Embryonic facial prominence (tissue), 1 donor: ENCODE results near the gene MYO18A.
"Not testable (repeated sequence)": the region's sequence is repeated elsewhere in the genome, so short reads cannot be mapped to it uniquely, and the experiment has no call there.

ENCODE experiments used
- DNase-seq: peaks from one replicate; pipeline ENCODE4 v3.0.0-alpha.2; 2016; ENCODE audit errors: extremely low spot score

Gene MYO18A

GRCh38 chr17:29196769-29197515, 16.7 kb upstream of the MYO18A start:
- DNase-seq: no peak

- DNase-seq: no peak
Measured at GRCh38 chr17:29195465-29196081, 15.4 kb upstream of the MYO18A start.

GRCh38 chr17:29194669-29195068, 14.5 kb upstream of the MYO18A start:
- DNase-seq: no peak

GRCh38 chr17:29193146-29193545, 12.9 kb upstream of the MYO18A start:
- no peak for DNase-seq

- no peak for DNase-seq
Measured at GRCh38 chr17:29190592-29191207, 10.5 kb upstream of the MYO18A start.

- DNase-seq: no peak
Measured at GRCh38 chr17:29190039-29190438, 9.8 kb upstream of the MYO18A start.

GRCh38 chr17:29189355-29189754, 9.2 kb upstream of the MYO18A start:
- no peak for DNase-seq

- no peak for DNase-seq
Measured at GRCh38 chr17:29181226-29181625, 1.0 kb upstream of the MYO18A start.

- no peak for DNase-seq
Measured at GRCh38 chr17:29180788-29181160, 576 bp upstream of the MYO18A start.

GRCh38 chr17:29179232-29180033, 765 bp downstream of the MYO18A start:
- DNase-seq: no peak

- no peak for DNase-seq
Measured at GRCh38 chr17:29178750-29179231, 1.4 kb downstream of the MYO18A start.

- DNase-seq: no peak
Measured at GRCh38 chr17:29177871-29178749, 2.1 kb downstream of the MYO18A start.

GRCh38 chr17:29177541-29177870, 2.7 kb downstream of the MYO18A start:
- no peak for DNase-seq

GRCh38 chr17:29176558-29177351, 3.4 kb downstream of the MYO18A start:
- no peak for DNase-seq

GRCh38 chr17:29175349-29175748, 4.8 kb downstream of the MYO18A start:
- no peak for DNase-seq

GRCh38 chr17:29172589-29172988, 7.6 kb downstream of the MYO18A start:
- no peak for DNase-seq

GRCh38 chr17:29170682-29171081, 9.5 kb downstream of the MYO18A start:
- no peak for DNase-seq

GRCh38 chr17:29169806-29170591, 10.2 kb downstream of the MYO18A start:
- DNase-seq: no peak

- DNase-seq: not testable (repeated sequence)
Measured at GRCh38 chr17:29168759-29169126, 11.5 kb downstream of the MYO18A start.
